HG03196 (cell line): Measurements from ENCODE around the gene ASCC3.

Experiments used
- ATAC-seq: cut with Tn5 transposase; IDR thresholded peaks from one replicate; pipeline ENCODE4 v1.9.1; 2021; ENCODE audit not compliant: unreplicated experiment

ASCC3 gene

GRCh38 chr6:100612094-100612493 lies 269.0 kb downstream of the ASCC3 start:
- no peak for ATAC-seq

GRCh38 chr6:100599088-100599770 lies 281.9 kb downstream of the ASCC3 start:
- no peak for ATAC-seq

- no peak for ATAC-seq
Measured at GRCh38 chr6:100595456-100595855, 285.7 kb downstream of the ASCC3 start.

GRCh38 chr6:100593522-100593921 lies 287.6 kb downstream of the ASCC3 start:
- ATAC-seq: no peak

- no peak for ATAC-seq
Measured at GRCh38 chr6:100592929-100593328, 288.2 kb downstream of the ASCC3 start.

GRCh38 chr6:100577425-100577824 lies 303.7 kb downstream of the ASCC3 start:
- no peak for ATAC-seq

- ATAC-seq: no peak
Measured at GRCh38 chr6:100575921-100576320, 305.2 kb downstream of the ASCC3 start.

- no peak for ATAC-seq
Measured at GRCh38 chr6:100574836-100575235, 306.3 kb downstream of the ASCC3 start.

- no peak for ATAC-seq
Measured at GRCh38 chr6:100573166-100573565, 308.0 kb downstream of the ASCC3 start.

GRCh38 chr6:100568255-100568654 lies 312.9 kb downstream of the ASCC3 start:
- ATAC-seq: no peak

- no peak for ATAC-seq
Measured at GRCh38 chr6:100566563-100566962, 314.6 kb downstream of the ASCC3 start.

- no peak for ATAC-seq
Measured at GRCh38 chr6:100565439-100566104, 315.6 kb downstream of the ASCC3 start.

- no peak for ATAC-seq
Measured at GRCh38 chr6:100559859-100560258, 321.3 kb downstream of the ASCC3 start.

- no peak for ATAC-seq
Measured at GRCh38 chr6:100554228-100554627, 326.9 kb downstream of the ASCC3 start.

GRCh38 chr6:100553243-100553642 lies 327.9 kb downstream of the ASCC3 start:
- no peak for ATAC-seq

GRCh38 chr6:100549406-100550167 lies 331.5 kb downstream of the ASCC3 start:
- ATAC-seq: no peak

GRCh38 chr6:100538086-100538485 lies 343.0 kb downstream of the ASCC3 start:
- no peak for ATAC-seq

GRCh38 chr6:100518588-100518987 lies 362.5 kb downstream of the ASCC3 start:
- no peak for ATAC-seq

GRCh38 chr6:100517633-100518032 lies 363.5 kb downstream of the ASCC3 start:
- ATAC-seq: no peak

- ATAC-seq: no peak
Measured at GRCh38 chr6:100517106-100517505, 364.0 kb downstream of the ASCC3 start.

- no peak for ATAC-seq
Measured at GRCh38 chr6:100514660-100515059, 366.5 kb downstream of the ASCC3 start.
